Gastroesophageal sphincter (tissue), 4 donors: ENCODE measurements around the gene PRKN. TPM values are rescaled to one million over a fixed set of nuclear protein-coding genes. Genes with fewer than 3 reads are reported as not detected.

Source experiments
- ATAC-seq: fragments of 150-250 bp; one replicate; pipeline ENCODE4 v1.9.1; 2016; ENCODE audit warnings: mild to moderate bottlenecking, moderate library complexity
- H3K27ac ChIP-seq, 4 donors: fragments of 200-600 bp; sonication (generic) in 3 of 4; 1 replicate in 3 of 4; 2 replicates in 1 of 4; pipeline ENCODE4 v1.5.1; 2016 to 2019
- H3K27me3 ChIP-seq: fragments of 200-600 bp; sonication (generic); one replicate; pipeline ENCODE4 v1.5.1; 2019
- H3K36me3 ChIP-seq, 2 donors: fragments of 200-600 bp; sonication (generic); one replicate each; pipeline ENCODE4 v1.5.1; 2019; ENCODE audit warnings: control low read depth in 1 of 2
- H3K4me1 ChIP-seq, 3 donors: fragments of 200-600 bp; sonication (generic); 1 replicate in 2 of 3; 2 replicates in 1 of 3; pipeline ENCODE4 v1.5.1; 2016 to 2019; ENCODE audit warnings: control low read depth in 2 of 3
- H3K4me3 ChIP-seq, 2 donors: fragments of 200-600 bp; sonication (generic); one replicate each; pipeline ENCODE4 v1.5.1; 2019; ENCODE audit warnings: mild to moderate bottlenecking in 1 of 2, moderate library complexity in 1 of 2
- H3K9me3 ChIP-seq, 3 donors: fragments of 200-600 bp; sonication (generic); one replicate each; pipeline ENCODE4 v1.5.1; 2017 to 2019; ENCODE audit warnings: control low read depth in 2 of 3
- EP300 ChIP-seq: sonication (generic); formaldehyde crosslinking; IDR thresholded peaks from one replicate; pipeline ENCODE4 v1.6.1; 2017; ENCODE audit warnings: antibody characterized with exemption, mild to moderate bottlenecking
- POLR2A ChIP-seq, 2 donors: fragments of 450-650 bp; IDR thresholded peaks; one replicate each; pipeline ENCODE4 v1.6.1; 2017; ENCODE audit warnings: antibody characterized with exemption in 2 of 2, mild to moderate bottlenecking in 2 of 2, moderate library complexity in 1 of 2
- POLR2AphosphoS5 ChIP-seq: sonication (generic); formaldehyde crosslinking; IDR thresholded peaks from one replicate; pipeline ENCODE4 v1.6.1; 2017; ENCODE audit warnings: antibody characterized with exemption
- WGBS, 2 donors: methylation state at CpG; one replicate each; pipeline ENCODE4 v1.1.5; 2018; ENCODE audit warnings: low coverage in 1 of 2; 5-methylcytosine and 5-hydroxymethylcytosine counted together
- total RNA-seq, 4 donors: library from RNA; depleted of rRNA; stranded (reverse); fragments of >200 nt; gene quantifications; one replicate each; pipeline ENCODE4 v1.1.0, GENCODE V29; 2016
- TF ChIP-seq, protein P1 (sequence below), 4 experiments: fragments of 200-600 bp in 2 of 4; fragments of 450-650 bp in 2 of 4; sonication (generic) in 1 of 4; IDR thresholded peaks; one replicate each; pipeline ENCODE4 v1.5.1; 2017 to 2019; ENCODE audit warnings: antibody characterized with exemption in 4 of 4, mild to moderate bottlenecking in 2 of 4, moderate library complexity in 2 of 4

The PRKN gene
- total RNA-seq, 4 donors from 2014 or later: 8.4 to 58.6 (median 25.8) TPM

- 67 to 73% methylated on average over 4 to 10 of the region's 19 CpGs for WGBS, 2 donors
- H3K4me1 ChIP-seq: no peaks in the 10 kb centered on the region
- ATAC-seq: no peak
Observed at GRCh38 chr6:161835500-161836215, 891.9 kb downstream of the PRKN start.

GRCh38 chr6:161834426-161834825 lies 893.1 kb downstream of the PRKN start:
- H3K4me1 ChIP-seq: no peaks in the 10 kb centered on the region
- 90 to 97% methylated on average over 2 to 4 of the region's 6 CpGs for WGBS, 2 donors
- no peak overlapping the region for H3K27ac ChIP-seq
- TF ChIP-seq, protein P1, sequence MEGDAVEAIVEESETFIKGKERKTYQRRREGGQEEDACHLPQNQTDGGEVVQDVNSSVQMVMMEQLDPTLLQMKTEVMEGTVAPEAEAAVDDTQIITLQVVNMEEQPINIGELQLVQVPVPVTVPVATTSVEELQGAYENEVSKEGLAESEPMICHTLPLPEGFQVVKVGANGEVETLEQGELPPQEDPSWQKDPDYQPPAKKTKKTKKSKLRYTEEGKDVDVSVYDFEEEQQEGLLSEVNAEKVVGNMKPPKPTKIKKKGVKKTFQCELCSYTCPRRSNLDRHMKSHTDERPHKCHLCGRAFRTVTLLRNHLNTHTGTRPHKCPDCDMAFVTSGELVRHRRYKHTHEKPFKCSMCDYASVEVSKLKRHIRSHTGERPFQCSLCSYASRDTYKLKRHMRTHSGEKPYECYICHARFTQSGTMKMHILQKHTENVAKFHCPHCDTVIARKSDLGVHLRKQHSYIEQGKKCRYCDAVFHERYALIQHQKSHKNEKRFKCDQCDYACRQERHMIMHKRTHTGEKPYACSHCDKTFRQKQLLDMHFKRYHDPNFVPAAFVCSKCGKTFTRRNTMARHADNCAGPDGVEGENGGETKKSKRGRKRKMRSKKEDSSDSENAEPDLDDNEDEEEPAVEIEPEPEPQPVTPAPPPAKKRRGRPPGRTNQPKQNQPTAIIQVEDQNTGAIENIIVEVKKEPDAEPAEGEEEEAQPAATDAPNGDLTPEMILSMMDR (IDR thresholded peaks at IDR 0.05): no peak
- TF ChIP-seq POLR2A (IDR thresholded peaks at IDR 0.05): no peak
- no peak for TF ChIP-seq EP300
- no peak for TF ChIP-seq POLR2AphosphoS5
- H3K36me3 ChIP-seq: no peaks in the 10 kb centered on the region
- H3K9me3 ChIP-seq: no peaks in the 10 kb centered on the region
- ATAC-seq: no peak
- no peaks in the 10 kb centered on the region for H3K27me3 ChIP-seq
- no peak overlapping the region for H3K4me3 ChIP-seq

More at GRCh38 chr6:161835500-161836215, 891.9 kb downstream of the PRKN start:
- no peak overlapping the region for H3K27ac ChIP-seq
- no peaks in the 10 kb centered on the region for H3K27me3 ChIP-seq
- no peaks in the 10 kb centered on the region for H3K9me3 ChIP-seq
- H3K36me3 ChIP-seq: no peaks in the 10 kb centered on the region
- TF ChIP-seq EP300 (no peak), POLR2AphosphoS5 (no peak), POLR2A (IDR thresholded peaks at IDR 0.05) (no peak)
- TF ChIP-seq, protein P1 (IDR thresholded peaks at IDR 0.05): no peak
- no peak overlapping the region for H3K4me3 ChIP-seq

DNA sequence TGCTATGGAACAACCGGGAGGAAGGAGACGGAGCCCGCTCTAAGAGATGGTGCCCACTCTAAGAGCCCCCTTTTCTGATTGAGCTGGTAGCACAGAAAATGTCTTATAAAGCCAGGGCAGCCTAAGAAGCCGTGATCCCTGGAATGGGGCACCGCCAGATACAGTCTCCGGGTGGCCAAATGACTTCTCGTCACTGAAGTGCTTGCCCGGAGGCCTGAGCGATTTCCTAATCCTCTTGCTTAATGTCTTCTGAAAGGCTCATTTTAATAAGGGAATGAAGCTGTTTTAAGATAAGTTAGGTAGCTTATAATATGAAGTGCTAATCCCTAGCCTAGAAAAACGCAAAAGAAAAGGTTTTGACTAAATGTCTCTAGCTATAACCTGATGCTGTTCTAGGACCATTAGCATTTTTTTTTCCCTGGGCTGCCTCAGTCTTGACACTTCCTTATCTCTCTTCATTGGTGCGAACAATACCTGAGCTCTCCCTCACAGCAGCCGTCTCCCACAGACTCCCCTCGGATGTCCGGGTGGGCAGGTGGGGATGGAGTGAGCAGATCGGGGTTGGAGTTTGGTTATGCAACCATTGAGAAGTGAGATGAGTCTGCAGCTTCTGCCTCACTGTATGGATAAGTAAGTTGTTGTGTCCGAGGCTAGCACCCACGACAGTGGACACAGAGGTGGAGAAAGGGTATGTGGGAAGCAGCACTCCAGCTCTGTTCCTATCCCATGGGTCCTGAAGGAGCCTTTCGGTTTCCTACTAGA lies 894.3 kb downstream of the PRKN start:
- H3K36me3 ChIP-seq: no peaks in the 10 kb centered on the region

DNA sequence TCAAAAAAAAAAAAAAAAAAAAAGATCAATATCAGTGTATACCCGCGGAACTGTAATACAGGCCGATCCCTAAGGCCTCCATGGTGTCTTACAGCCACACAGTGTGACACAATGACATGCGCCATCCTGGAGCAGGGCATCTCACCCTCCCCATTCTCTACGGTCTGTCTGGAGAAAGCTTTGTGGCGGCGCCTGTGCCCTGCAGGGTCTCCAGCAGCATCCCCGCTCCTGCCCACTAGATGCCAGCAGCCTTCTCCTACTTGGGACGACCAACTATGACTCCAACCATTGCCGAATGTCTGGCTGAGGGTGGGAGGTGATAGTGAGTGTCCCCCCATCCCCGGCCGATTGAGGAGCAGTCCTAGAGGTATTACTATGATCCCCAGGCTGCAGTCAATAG lies 894.9 kb downstream of the PRKN start:
- WGBS, 2 donors: 81 to 86% methylated on average over 3 of the region's 12 CpGs
- no peak for ATAC-seq

More for the DNA sequence above, 894.3 kb downstream of the PRKN start:
- Histone ChIP-seq H3K27ac (no peak overlapping the region), H3K4me3 (no peak overlapping the region), H3K27me3 (no peaks in the 10 kb centered on the region), H3K9me3 (no peaks in the 10 kb centered on the region), H3K4me1 (no peaks in the 10 kb centered on the region)
- 82 to 88% methylated on average over 8 to 13 of the region's 18 CpGs for WGBS, 2 donors
- TF ChIP-seq EP300 (no peak), POLR2AphosphoS5 (no peak), POLR2A (IDR thresholded peaks at IDR 0.05) (no peak)
- TF ChIP-seq, protein P1 (IDR thresholded peaks at IDR 0.05): no peak
- ATAC-seq: no peak

More for the DNA sequence above, 894.9 kb downstream of the PRKN start:
- Histone ChIP-seq H3K4me1 (no peaks in the 10 kb centered on the region), H3K27ac (no peak overlapping the region), H3K36me3 (no peaks in the 10 kb centered on the region), H3K9me3 (no peaks in the 10 kb centered on the region), H3K4me3 (no peak overlapping the region), H3K27me3 (no peaks in the 10 kb centered on the region)
- TF ChIP-seq POLR2AphosphoS5 (no peak), POLR2A (IDR thresholded peaks at IDR 0.05) (no peak), EP300 (no peak)
- TF ChIP-seq, protein P1 (IDR thresholded peaks at IDR 0.05): no peak
